OCI-LY7 (cell line): Measurements from ENCODE around the gene KIF14. TPM values are rescaled to one million over a fixed set of nuclear protein-coding genes. Genes with fewer than 3 reads are reported as not detected.
A peak's percentile ranks its signal among the peaks of the same experiment; 100 is the strongest.

Experiments
- BruUV-seq: library from RNA; stranded (reverse); fragments of 400-500 nt; replicated peaks from 2 replicates; lab custom pipeline; 2021; lab: Mats Ljungman, UMichigan
- CTCF ChIA-PET: fragments of 300-600 bp; sonication (Branson Sonifier 250); formaldehyde crosslinking; loops from one replicate; lab custom pipeline; 2022; ENCODE audit warnings: antibody characterized with exemption; ENCODE audit not compliant: unreplicated experiment; lab: Charles Lee
- POLR2A ChIA-PET: fragments of 300-600 bp; sonication (Branson Sonifier 250); formaldehyde crosslinking; loops from one replicate; lab custom pipeline; 2022; ENCODE audit warnings: antibody characterized with exemption; lab: Charles Lee
- DNase-seq: peaks from one replicate; pipeline ENCODE4 v3.0.0-alpha.2; 2015; ENCODE audit warnings: low spot score
- H2AFZ ChIP-seq: fragments of 200-600 bp; sonication (generic), shearing (Covaris generic); 2 replicates; pipeline ENCODE4 v1.6.1; 2014; ENCODE audit warnings: mild to moderate bottlenecking, antibody characterized with exemption, low read length, moderate library complexity
- H3K27ac ChIP-seq: fragments of 200-600 bp; sonication (generic); 2 replicates; pipeline ENCODE4 v1.5.1; 2014; ENCODE audit warnings: mixed run types, low read depth, mild to moderate bottlenecking, moderate library complexity, low read length, inconsistent platforms; ENCODE audit not compliant: poor library complexity, severe bottlenecking
- H3K36me3 ChIP-seq: fragments of 200-600 bp; sonication (generic); 2 replicates; pipeline ENCODE4 v1.6.1; 2014; ENCODE audit warnings: mild to moderate bottlenecking, antibody characterized with exemption, low read length, moderate library complexity, mixed read lengths; ENCODE audit not compliant: insufficient read depth
- H3K4me1 ChIP-seq: fragments of 200-600 bp; sonication (generic); 2 replicates; pipeline ENCODE4 v1.5.1; 2014; ENCODE audit warnings: mild to moderate bottlenecking, low read length; ENCODE audit not compliant: insufficient read depth, poor library complexity, severe bottlenecking
- H3K4me2 ChIP-seq: fragments of 200-600 bp; sonication (generic); 2 replicates; pipeline ENCODE4 v1.6.1; 2014; ENCODE audit warnings: mild to moderate bottlenecking, low read length
- H3K4me3 ChIP-seq: fragments of 200-600 bp; sonication (generic); 2 replicates; pipeline ENCODE4 v1.5.1; 2014; ENCODE audit warnings: mild to moderate bottlenecking, low read depth, low read length; ENCODE audit not compliant: poor library complexity, severe bottlenecking
- H3K79me2 ChIP-seq: fragments of 200-600 bp; sonication (generic); 2 replicates; pipeline ENCODE4 v1.6.1; 2016; ENCODE audit warnings: low read depth, mild to moderate bottlenecking, low read length, moderate library complexity, mixed read lengths; ENCODE audit not compliant: insufficient read depth
- H3K9me2 ChIP-seq: fragments of 200-600 bp; sonication (generic); 2 replicates; pipeline ENCODE4 v1.6.1; 2016; ENCODE audit warnings: mild to moderate bottlenecking, low read length, mixed read lengths; ENCODE audit not compliant: insufficient read depth
- H3K9me3 ChIP-seq: fragments of 200-600 bp; sonication (generic); 2 replicates; pipeline ENCODE4 v1.6.1; 2014; ENCODE audit warnings: mild to moderate bottlenecking, mixed run types, low read length, mixed read lengths
- H4K20me1 ChIP-seq: fragments of 200-600 bp; sonication (generic); 2 replicates; pipeline ENCODE4 v1.6.1; 2014; ENCODE audit warnings: mild to moderate bottlenecking, antibody characterized with exemption, low read length, moderate library complexity, mixed read lengths; ENCODE audit not compliant: insufficient read depth
- EZH2phosphoT487 ChIP-seq: fragments of 200-600 bp; sonication (generic); IDR thresholded peaks from 2 replicates; pipeline ENCODE4 v1.6.1; 2018; ENCODE audit warnings: low read depth, borderline replicate concordance, mild to moderate bottlenecking, mixed run types, antibody characterized with exemption, low read length, moderate library complexity, mixed read lengths
- intact Hi-C: fragments of 100-400 bp; cut with micrococcal nuclease; formaldehyde crosslinking; loops from one replicate; pipeline ENCODE4 v1.10.0; 2022; ENCODE audit not compliant: unreplicated experiment
- total RNA-seq, 2 experiments: library from RNA; depleted of rRNA in 1 of 2; stranded (reverse); fragments of >200 nt in 1 of 2; shearing (Covaris generic) in 1 of 2; gene quantifications; 2 replicates each; pipeline ENCODE4 v1.2.3, GENCODE V29; 2014 to 2022
- TF ChIP-seq, protein P1 (sequence below): fragments of 200-600 bp; sonication (generic); conservative IDR thresholded peaks from 2 replicates; pipeline ENCODE4 v1.5.1; 2014; ENCODE audit warnings: mild to moderate bottlenecking, antibody characterized with exemption, low read length, moderate library complexity, mixed read lengths

KIF14 gene
- total RNA-seq, 2 experiments from 2014 or later: 15.0 to 20.1 TPM

DNA sequence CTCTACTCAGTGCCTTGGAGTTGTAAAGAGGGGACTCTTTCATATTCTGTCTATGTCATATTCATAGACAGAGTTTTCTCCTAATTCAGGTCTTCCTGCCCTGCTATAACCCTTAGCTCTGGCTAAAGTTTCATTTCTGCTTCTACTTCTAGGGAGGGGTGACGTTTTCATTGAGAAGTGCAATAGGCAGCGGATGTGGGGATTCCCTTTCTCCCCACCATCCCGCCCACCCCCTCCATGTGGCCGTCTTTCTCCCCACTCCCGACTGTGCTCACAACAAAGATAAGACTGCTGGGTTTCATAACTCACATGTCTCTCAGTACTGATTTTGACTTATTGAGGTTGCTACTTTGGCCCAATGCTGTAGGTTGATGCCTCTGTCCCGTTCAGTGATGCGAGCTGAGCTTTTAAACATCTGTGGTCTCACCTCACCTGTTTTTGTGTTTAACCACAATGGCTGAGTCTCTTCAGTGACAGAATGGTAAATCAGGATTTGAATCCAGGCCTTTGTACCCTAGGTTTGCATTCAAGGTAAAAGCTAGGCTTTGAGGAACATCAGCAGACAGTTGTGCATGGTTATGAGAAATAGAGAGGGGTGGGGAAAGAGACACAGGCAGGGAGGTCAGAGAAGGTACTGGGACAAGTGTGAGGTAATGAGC, 7.8 kb upstream of the KIF14 start:
- no peaks in the 10 kb centered on the region for H4K20me1 ChIP-seq
- H3K9me2 ChIP-seq: no peaks in the 10 kb centered on the region
- no peak overlapping the region for H3K27ac ChIP-seq
- no peak overlapping the region for H2AFZ ChIP-seq
- ChIA-PET POLR2A (interaction anchor here (0.6 to 1.4 kb wide), 4 partner anchors 12 to 177 kb away, joined by 3 to 4 read pairs (median 4); no protein-coding TSS in a partner anchor), CTCF (interaction anchor here (0.7 kb wide), 1 partner anchor 209 kb away, joined by 3 read pairs; no protein-coding TSS in a partner anchor)
- peaks cover 12% of the 10 kb centered on the region for H3K4me1 ChIP-seq
- no peak for TF ChIP-seq EZH2phosphoT487
- TF ChIP-seq, protein P1, sequence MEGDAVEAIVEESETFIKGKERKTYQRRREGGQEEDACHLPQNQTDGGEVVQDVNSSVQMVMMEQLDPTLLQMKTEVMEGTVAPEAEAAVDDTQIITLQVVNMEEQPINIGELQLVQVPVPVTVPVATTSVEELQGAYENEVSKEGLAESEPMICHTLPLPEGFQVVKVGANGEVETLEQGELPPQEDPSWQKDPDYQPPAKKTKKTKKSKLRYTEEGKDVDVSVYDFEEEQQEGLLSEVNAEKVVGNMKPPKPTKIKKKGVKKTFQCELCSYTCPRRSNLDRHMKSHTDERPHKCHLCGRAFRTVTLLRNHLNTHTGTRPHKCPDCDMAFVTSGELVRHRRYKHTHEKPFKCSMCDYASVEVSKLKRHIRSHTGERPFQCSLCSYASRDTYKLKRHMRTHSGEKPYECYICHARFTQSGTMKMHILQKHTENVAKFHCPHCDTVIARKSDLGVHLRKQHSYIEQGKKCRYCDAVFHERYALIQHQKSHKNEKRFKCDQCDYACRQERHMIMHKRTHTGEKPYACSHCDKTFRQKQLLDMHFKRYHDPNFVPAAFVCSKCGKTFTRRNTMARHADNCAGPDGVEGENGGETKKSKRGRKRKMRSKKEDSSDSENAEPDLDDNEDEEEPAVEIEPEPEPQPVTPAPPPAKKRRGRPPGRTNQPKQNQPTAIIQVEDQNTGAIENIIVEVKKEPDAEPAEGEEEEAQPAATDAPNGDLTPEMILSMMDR: no peak
- peak overlapping the region; percentile 30 for H3K4me2 ChIP-seq
- BruUV-seq: no TSS peak
- peak; percentile 50 for DNase-seq
- intact Hi-C loops: loop anchor here (10.0 kb wide), 2 partner anchors 396 to 486 kb away; partner anchors contain the start of genes CACNA1S and KIF21B
- H3K36me3 ChIP-seq: no peaks in the 10 kb centered on the region
- no peaks in the 10 kb centered on the region for H3K79me2 ChIP-seq
- H3K9me3 ChIP-seq: no peaks in the 10 kb centered on the region
- H3K4me3 ChIP-seq: no peak overlapping the region

DNA sequence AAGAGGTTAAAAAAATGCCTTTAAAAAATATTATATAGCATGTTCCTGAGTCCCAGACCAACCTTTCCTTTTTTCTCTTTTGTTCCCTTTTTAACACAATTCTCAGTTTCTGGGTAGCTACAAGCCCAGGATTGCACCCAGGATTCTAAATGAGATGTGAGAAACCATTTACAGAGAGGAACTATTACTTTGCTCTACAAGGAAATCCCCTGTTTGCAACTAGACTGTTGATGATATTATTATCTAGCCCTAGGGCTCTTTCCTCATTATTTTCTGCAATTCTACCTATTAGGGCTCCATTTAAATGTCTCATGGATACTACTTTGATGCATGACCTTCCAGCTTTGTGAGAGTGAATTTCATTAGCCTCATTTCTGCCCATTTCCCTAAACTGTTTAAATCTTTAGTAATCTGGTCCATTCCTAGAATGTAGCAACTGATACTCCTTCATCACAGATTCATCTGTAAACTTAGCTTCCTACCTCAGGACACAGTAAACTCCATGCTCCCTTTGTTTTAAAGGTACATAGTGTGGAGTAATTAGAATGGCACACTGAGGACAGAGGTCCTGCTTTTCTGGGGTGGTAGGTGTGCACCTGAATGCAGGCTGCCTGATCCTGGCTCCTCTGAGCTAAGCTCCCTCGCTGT, 7.1 kb upstream of the KIF14 start:
- DNase-seq: no peak
- no peak for TF ChIP-seq EZH2phosphoT487
- TF ChIP-seq, protein P1: no peak
- Histone ChIP-seq H3K79me2 (no peaks in the 10 kb centered on the region), H3K9me2 (no peaks in the 10 kb centered on the region), H4K20me1 (no peaks in the 10 kb centered on the region), H3K4me2 (peak overlapping the region; percentile 30; the same call in 1 of the 2 replicates), H3K9me3 (no peaks in the 10 kb centered on the region), H3K27ac (no peak overlapping the region), H3K4me1 (peaks cover 12% of the 10 kb centered on the region), H3K4me3 (no peak overlapping the region), H2AFZ (no peak overlapping the region), H3K36me3 (no peaks in the 10 kb centered on the region)
- ChIA-PET POLR2A (interaction anchor here (0.6 to 1.4 kb wide), 4 partner anchors 13 to 178 kb away, joined by 3 to 4 read pairs (median 4); no protein-coding TSS in a partner anchor), CTCF (interaction anchor here (0.7 kb wide), 1 partner anchor 210 kb away, joined by 3 read pairs; no protein-coding TSS in a partner anchor)
- intact Hi-C loops: loop anchor here (10.0 kb wide), 2 partner anchors 397 to 487 kb away; partner anchors contain the start of genes CACNA1S and KIF21B
- BruUV-seq: no TSS peak
